Measurements from ENCODE around the gene NLRP4.
"Not testable (repeated sequence)": the region's sequence is repeated elsewhere in the genome, so short reads cannot be mapped to it uniquely, and the experiment has no call there.

NLRP4 gene

DNA sequence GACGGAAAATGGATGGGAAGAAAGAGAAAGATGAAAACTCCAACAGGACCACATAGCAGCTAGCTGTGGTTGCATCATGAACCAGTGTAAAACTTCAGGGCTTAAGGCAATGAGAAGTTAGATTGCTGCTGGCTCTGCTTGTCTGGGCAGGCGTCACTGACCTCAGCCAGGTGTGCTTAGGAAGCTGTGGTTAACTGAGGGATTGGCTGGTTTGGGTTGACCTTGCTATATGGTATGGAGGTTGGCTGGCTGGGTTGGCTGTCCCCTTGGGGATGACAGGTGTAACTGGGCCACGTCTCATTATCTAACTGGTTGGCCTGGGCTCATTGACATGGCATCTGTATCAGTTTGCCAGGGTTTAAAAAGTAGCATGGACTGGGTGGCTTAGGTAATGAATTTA lies 40.9 kb downstream of the NLRP4 start:
- DNase-seq (ENCODE audit: low spot score): no peak

DNA sequence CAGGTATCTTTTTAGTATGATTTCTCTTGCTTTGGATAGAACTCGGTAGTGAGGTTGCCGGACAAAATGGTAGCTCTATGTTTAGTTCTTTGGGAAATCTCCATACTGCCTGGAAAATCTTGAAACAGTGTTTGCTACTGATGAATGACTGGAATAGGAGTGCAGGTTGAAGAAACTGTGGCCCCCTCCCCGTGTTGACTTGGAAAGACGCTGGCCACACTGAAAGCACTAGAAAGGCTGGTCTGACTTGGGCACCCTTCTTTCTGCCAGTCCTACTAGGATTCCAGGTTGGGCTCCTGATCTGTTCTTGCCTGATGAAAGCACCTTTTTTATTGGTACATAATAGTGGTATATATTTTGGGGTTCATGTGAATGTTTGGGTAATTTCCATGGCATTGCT lies 46.3 kb downstream of the NLRP4 start:
- no peak for DNase-seq (ENCODE audit: low spot score)

DNA sequence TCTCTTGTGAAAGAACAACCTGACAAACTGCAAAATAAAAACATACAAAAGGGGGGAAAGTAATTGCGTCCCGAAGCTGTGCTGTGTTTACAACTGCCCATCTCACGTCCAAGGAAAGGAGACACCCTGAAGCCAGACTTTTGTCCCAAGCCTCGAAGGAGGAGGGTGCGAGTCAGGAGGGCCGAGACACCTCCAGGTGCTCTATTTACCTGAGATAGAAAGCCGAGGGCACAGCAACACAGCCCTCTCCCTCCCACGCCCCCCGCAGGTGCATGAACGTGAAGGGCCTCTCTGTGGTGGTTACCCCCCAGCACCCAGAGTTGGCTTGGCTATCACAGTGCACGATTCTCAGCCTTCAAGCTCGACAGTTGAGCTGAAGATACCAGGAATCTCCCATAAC lies 62.6 kb downstream of the NLRP4 start:
- DNase-seq (ENCODE audit: low spot score): no peak

DNA sequence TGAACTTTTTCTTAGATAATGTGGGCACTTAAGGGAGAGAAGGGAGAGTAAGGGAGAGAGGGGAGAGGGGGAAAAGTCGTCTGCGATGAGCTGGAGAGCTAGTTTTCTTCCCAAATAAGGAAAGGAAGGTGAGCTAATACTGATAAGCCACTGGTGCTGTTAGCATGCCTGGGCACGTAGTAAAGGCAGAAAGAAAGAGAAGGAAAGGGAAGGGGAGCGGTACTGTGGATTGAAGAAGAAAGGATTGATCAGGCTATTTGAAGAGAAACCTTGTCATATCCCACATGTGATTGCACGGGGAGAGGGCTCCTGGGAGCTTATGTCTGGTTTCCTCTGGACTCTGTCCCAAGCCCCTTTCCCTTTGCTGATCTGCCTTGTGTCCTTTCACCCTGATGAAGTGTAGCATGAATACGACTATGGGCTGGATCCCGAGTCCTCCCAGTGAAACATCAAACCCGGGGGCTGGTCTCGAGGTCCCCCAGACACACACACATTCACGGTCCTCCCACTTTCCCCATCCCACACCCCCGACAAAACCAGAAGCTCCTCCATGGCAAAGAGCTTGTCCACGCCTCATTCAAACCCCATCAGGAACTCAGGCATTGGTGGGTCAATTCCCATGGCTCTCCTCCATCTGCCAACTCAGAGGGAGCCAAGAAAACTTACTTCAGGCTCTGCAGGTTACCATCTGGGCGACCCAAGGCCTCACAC lies 65.2 kb downstream of the NLRP4 start:
- no peak for DNase-seq (ENCODE audit: low spot score)

DNA sequence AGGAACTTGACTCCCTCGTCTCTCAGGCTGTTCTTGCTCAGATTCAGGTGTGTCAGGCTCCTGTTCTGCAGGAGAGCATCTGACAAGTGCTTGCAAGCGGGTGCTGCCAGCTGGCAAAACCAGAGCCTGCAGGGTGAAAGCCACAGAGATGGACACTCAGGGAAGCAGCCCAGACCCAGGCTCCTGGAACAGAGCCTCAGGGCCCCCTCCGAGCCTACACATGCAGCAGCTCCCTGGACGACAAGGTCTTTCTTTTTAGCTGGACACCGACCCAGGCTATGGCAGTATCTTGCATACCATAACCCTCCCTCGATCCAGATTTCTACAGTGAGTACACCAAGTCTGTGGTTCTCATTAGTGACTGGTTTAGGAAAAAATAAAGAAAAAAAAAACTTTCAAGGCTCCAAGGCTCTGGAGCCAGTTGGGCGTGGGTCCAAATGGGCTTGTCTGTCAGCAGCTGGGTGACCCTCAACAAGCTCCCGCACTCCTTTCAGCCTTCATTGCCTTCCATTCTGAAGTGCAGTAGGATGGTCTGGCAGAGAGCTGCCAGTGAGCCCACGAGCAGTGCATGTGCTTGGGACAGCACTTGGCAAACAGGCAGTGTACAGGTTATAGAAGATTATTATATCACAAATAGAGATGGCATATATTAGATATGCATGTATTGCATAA lies 65.9 kb downstream of the NLRP4 start:
- DNase-seq (ENCODE audit: low spot score): no peak

DNA sequence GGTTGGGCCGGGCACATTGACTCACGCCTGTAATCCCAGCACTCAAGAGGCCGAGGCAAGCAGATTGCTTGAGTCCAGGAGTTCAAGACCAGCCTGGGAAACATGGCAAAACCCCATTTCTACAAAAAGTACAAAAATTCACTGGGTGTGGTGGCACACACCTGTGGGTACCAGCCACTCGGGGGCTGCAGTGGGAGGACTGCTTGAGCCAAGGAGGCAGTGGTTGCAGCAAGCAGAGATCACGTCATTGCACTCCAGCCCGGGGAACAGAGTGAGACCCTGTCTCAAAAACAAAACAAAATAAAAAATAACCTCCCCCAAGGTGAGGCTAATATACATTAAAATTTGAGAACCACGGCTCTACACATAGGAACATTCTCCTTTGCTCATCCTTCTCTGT lies 70.9 kb downstream of the NLRP4 start:
- DNase-seq (ENCODE audit: low spot score): no peak

DNA sequence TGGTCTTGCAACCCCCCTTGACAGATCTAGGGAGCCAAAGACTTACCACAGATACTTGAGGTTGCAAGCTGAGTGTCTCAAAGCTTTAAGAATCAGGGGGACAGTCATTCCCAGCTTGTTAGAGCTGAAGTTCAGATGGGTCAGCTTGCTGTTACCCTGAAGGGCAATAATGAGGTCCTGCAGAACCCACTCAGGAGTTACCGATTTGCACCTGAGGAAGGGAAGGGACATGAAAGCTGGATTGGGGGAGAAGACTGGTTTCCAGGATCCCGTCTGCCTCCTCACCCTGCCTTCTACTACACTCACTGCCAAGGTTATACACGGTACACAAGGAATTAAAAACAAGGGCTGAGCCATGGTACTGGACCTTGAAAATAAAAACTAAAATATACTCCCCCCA lies 71.4 kb downstream of the NLRP4 start:
- no peak for DNase-seq (ENCODE audit: low spot score)

DNA sequence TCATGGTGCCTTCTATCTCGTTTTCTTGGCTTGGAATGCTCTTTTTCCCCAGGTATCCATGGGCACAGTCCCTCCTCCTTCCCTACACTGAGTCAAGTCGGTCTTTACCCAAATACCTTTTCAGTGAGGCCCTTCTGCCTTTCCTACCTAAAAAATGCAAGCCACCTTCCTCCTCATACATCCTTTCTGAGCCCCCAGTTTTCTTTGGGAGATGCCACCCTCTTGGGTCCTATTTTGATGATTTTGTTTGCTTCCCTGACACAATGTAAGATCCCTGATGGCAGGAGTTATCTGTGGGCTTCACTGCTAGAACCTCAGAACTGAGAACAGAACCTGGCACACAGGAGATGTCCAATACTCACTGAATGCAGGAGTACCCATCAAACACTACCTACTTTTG lies 73.5 kb downstream of the NLRP4 start:
- no peak for DNase-seq (ENCODE audit: low spot score)

DNA sequence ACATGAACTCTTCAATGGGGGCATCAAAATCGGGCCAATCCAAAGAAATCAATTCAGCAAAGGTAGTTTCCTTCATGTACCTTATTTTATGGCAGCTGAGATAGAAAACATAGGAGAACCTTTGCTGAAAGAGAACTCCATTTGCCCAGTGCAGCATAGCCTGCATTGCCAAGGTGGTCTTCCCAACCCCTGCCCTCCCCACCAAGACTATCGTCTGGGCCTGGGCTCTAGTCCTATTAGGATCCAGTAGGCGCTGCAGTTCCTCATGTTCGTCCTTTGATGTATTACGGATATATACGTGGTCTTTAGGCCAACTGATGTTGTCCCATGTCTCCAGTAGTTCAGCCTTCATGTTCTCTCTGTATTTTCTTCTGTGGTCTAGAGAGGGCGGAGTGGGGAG lies 76.6 kb downstream of the NLRP4 start:
- DNase-seq (ENCODE audit: low spot score): no peak

DNA sequence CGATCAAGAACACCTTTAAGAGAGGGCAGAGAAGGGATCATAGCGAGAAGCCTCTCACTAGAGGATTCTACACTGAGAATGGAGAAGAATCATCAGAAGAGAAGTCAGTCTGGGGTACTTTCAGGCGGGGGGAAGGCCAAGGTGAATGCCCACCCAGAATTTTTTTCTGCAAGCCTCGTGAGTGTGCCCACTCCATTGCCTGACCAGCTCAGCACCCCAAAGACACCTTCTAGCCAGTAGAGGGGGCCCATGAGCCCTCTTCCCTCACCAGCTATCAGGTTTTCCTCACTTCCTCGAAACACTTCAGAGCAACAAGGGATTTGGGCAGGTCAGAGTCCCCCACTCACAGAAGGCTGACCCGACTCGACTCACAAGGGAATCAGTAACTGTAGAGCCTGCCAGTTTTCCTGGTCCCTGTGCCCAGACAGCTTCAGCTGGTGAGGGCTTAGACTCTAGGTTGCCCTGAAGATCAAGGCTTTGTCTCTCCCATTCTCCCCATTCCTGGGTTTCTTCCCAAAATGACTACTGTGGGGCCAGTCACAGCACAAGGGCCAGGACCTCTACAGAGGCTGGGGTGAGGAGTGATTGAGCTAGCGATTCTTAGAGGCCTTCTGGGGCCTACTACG lies 77.4 kb downstream of the NLRP4 start:
- DNase-seq (ENCODE audit: low spot score): no peak

DNA sequence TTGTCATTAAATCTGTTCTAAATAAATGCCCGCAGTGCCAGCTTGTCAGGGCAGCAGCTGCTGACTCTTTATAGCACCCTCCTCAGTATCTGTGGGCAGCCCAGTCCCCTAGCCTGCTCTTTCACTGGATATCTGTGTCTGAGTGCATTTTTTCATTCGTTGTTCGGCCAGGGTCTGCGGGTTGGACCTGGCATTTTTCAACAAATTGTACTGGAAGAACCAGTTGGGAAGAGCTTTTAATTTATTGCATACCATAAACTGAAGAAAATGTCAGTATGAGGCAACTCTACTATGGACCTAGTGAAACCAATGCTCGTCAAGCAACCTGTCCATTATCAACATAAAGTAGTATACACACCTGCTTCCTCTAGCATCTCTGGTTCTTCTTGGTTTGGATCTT lies 87.2 kb downstream of the NLRP4 start:
- no peak for DNase-seq (ENCODE audit: low spot score)

DNA sequence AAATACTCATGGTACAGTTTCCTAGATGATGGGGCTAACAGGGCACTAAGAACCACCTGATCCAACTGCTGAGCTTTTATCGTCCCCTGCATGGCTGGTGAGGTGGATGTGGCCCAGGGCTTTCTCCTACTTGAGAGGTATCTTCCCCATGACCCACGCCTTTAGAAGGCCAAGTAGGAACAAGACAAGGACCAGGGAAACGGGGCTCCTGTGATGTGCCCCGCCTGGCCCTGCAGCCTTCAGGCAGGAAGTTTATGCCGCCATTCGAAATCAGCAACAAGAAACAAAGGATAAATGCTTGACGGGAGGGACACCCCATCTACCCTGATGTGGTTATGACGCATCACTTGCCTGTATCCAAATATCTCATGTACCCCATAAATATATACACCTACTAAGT lies 91.7 kb downstream of the NLRP4 start:
- no peak for DNase-seq (ENCODE audit: low spot score)

DNA sequence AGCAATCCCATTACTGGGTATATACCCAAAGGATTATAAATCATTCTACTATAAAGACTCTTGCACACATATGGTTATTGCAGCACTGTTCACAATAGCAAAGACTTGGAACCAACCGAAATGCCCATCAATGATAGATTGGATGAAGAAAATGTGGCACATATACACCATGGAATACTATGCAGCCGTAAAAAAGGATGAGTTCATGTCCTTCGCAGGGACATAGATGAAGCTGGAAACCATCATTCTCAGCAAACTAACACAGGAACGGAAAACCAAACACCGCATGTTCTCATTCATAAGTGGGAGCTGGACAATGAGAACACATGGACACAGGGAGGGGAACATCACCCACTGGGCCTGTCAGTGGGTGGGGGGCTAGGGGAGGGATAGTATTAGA lies 92.9 kb downstream of the NLRP4 start:
- DNase-seq (ENCODE audit: low spot score): not testable (repeated sequence)

DNA sequence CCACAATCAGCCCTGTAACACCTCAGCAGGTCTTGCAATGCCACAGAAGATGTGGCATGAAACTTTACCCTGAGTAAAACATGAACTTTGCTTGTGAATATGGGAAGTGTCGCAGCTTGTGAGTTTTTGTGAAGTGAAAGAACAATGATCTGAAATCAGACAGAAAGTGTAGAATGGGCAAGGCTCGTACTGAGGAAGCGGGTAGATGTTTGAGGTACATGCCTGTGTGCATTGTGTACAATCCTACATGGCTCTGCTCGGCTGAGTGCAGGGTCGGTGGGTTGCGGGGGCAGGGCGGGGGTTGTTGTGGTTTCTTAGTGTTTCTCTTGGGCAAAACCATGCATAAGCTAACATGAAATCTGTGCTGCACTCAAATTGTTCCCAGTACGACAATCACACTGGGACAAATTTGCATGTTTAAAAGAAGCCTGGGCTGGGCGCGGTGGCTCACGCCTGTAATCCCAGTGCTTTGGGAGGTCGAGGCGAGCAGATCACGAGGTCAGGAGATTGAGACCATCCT lies 94.7 kb downstream of the NLRP4 start:
- DNase-seq (ENCODE audit: low spot score): no peak
